Cerebellar cortex (tissue), 1 donor: Measurements from ENCODE around the gene TNFRSF18.
A peak's percentile ranks its signal among the peaks of the same experiment; 100 is the strongest.
"Not testable (repeated sequence)": the region's sequence is repeated elsewhere in the genome, so short reads cannot be mapped to it uniquely, and the experiment has no call there.

Source experiments
- DNase-seq: peaks from one replicate; pipeline ENCODE4 v3.0.0-alpha.2; 2015; ENCODE audit warnings: low spot score

TNFRSF18 gene, protein sequence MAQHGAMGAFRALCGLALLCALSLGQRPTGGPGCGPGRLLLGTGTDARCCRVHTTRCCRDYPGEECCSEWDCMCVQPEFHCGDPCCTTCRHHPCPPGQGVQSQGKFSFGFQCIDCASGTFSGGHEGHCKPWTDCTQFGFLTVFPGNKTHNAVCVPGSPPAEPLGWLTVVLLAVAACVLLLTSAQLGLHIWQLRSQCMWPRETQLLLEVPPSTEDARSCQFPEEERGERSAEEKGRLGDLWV

GRCh38 chr1:1206376-1206965, at the start of gene TNFRSF18:
Gene TNFRSF18 (minus strand): TSS chr1:1206592. CDS start chr1:1206571, 21 bp downstream.
- DNase-seq, result no peak

- no peak for DNase-seq
Measured at GRCh38 chr1:1255611-1256010, 49.2 kb upstream of the TNFRSF18 start.

GRCh38 chr1:1255078-1255477, 48.7 kb upstream of the TNFRSF18 start:
- DNase-seq, result no peak

- no peak for DNase-seq
Measured at GRCh38 chr1:1254667-1254998, 48.2 kb upstream of the TNFRSF18 start.

DNA sequence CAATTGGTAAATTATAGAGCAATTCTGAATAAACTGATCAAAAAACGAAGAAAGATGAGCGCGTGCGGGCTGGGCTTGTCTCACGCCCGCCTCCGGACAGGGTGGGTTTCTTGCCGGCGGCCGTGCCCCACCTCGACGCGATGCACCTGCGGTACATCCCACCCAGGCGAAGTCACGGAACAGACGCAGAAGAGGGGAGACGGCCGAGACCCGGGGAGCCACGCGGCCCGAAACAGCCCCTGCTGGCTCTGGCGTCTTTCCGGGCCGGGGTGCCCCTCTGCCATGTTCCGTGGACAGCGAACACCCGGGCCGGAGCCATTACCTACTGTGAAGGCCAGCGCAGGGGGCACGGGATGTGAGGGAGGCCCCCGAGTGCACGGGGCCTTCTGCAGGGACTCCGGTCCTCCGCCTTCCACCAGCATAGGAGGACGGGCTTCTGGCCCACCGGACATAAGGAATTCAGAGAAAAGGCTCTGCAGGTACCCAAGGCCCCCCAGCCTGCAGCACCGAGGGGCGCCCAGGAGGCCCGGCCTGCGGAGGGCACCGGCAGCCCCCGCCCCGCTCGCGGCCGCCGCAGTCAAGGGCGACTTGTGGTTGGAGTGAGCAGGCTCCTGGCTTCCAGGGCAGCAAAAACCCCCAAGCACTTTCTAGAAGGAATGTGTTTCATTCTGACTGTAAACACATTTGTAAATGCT, 47.7 kb upstream of the TNFRSF18 start:
- no peak for DNase-seq

DNA sequence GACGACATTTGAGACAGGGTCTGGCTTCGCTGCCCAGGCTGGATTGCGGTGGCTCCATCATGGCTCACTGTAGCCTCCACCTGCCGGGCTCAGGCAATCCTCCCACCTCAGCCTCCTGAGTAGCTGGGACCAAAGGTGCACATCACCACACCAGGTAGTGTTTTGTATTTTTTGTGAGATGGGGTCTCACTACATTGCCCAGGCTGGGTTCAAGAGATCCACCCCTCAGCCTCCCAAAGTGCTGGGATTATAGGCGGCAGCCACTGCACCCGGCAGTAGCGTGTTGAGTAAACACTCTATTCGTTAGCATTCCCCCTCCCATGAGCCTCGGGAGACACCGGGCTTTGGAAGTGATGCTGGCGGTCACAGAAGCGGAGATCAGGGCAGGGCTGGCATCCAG, 46.9 kb upstream of the TNFRSF18 start:
- no peak for DNase-seq

DNA sequence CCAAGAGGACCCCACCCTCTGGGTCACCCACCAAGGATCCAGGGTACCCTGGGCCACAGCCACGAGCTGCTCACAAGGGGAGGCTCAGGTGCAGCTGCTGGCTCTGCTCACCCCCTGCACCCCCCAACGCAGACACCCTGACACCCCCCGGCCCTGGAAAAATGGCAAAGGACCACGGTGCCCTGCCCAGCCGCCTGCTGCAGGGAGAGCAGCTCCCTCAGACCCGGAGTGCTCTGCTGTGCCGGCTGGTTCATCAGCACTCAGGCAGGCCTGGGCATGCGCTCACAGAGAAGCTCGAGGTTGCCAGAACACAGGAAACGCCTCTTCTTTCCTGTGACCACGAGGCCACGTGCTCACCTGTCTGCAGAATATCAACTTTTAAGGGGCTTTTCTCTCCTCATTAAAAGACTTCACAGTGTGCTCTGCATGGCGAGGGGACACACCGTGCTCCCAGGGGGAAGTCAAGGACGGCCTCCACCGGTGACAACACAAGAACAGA, 44.4 kb upstream of the TNFRSF18 start:
- DNase-seq, result no peak

DNA sequence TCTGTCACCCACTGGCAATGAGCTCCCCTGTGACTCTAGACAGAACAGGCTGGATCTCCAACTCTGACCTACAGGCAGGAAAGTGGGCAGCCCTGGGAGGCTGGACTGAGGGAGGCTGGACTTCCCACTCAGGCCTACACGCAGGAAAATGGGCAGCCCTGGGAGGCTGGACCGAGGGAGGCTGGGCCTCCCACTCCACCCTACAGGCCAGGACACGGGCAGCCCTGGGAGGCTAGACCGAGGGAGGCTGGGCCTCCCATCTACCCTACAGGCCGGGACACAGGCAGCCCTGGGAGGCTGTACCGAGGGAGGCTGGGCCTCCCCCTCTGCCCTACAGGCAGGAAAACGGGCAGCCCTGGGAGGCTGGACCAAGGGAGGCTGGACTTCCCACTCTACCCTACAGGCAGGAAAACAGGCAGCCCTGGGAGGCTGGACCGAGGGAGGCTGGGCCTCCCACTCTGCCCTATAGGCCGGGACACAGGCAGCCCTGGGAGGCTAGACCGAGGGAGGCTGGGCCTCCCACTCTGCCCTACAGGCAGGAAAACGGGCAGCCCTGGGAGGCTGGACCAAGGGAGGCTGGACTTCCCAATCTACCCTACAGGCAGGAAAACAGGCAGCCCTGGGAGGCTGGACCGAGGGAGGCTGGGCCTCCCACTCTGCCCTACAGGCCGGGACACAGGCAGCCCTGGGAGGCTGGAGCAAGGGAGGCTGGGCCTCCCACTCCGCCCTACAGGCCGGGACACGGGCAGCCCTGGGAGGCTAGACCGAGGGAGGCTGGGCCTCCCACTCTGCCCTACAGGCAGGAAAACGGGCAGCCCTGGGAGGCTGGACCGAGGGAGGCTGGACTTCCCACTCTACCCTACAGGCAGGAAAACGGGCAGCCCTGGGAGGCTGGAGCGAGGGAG, 41.9 kb upstream of the TNFRSF18 start:
- not testable (repeated sequence) for DNase-seq

- no peak for DNase-seq
Measured at GRCh38 chr1:1247341-1247913, 41.0 kb upstream of the TNFRSF18 start.

- DNase-seq, result no peak
Measured at GRCh38 chr1:1246577-1247340, 40.4 kb upstream of the TNFRSF18 start, which contains the start of gene C1QTNF12. Gene C1QTNF12 (minus strand): TSS chr1:1246722. CDS start chr1:1246690, 32 bp downstream.

GRCh38 chr1:1245817-1246576, 39.6 kb upstream of the TNFRSF18 start:
- DNase-seq, result no peak

GRCh38 chr1:1245178-1245816, 38.9 kb upstream of the TNFRSF18 start:
- DNase-seq, result no peak

DNA sequence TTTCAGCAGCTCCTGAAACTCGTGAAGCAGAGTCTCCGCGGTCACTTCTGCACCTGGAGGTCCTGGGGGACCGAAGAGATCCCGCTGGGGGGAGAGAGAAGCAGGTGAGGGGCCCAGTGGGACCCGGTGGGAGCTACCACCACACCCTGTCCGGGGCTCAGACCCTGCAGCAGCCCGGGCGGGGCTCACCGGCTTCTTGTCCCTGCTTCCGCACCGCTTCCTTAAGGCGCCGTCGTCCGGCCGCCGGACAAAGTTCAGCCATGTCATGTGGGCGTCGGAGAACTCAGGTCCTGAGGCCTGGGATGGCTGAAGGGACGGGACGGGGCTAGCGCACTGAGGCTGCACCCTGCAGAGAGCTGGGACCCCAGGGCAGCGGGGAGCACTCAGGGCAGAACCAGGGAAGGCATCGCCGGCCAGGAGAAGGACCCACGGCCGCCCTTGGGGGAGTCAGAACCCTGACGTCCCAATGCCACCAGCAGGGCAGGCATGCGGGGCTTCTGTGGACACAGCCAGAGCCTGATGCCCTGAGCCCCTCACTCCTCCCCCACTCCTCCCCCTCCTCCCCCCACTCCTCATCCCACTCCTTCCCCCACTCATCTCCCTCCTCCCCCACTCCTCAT, 37.9 kb upstream of the TNFRSF18 start:
- DNase-seq, result peak; percentile 43

- DNase-seq, result no peak
Measured at GRCh38 chr1:1243807-1244191, 37.4 kb upstream of the TNFRSF18 start.

DNA sequence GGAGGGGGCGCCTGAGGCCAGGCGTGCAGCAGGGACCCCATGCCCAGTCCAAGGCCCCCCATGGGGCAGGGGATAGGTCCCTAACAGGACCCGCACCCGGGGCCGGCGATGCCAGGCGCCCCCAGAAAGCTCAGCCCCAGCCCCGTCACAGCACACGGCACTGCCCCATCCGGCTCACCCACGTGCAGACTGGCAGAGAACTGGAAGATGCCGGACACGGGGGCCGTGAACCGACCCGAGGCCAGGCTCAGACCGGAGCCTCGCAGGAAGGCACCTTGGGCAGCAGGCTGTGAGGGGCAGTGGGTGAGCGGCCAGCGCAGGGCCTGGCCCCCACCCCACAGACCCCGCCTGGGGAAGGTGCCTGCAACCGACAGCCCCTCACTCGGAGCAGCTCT, 36.9 kb upstream of the TNFRSF18 start:
- DNase-seq, result no peak

DNA sequence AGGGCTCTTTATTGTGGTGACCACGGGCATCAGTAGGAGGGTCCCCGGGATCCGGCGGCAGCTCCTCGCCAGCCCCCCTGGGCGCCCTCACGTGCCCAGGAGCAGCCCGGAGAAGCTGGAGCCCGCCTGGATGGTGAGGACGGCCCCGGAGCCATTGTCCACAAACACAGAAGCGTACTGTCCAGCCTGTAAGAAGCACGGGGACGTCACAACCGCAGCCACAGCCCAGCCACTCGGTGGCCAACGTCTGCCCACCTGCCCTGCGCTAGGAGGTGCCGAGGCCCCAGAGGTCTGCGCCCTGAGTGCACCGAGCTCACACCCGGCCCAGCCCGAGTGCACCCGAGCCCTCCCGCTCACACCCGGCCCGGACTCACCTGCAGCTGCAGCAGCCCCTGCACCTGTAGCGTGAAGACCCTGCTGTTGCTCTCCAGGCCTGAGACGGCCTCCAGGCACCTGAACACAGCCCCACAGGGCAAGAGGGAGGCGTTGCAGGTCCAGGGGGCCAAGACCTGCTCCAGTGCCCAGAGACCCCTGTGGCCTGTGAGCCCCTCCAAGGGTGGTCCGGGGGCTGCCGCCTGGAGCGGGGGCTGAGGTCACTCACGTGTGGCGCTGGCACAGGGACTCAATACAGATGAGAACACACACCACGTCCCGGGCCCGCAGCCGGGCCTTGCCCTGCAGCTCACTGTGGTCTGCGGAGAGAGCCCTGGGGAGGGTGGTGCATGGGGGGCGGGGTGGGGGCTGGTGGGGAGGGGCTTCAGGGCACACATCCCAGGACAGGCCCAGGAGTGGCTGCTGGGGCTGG, 36.3 kb upstream of the TNFRSF18 start:
- no peak for DNase-seq

GRCh38 chr1:1241588-1242219, 35.3 kb upstream of the TNFRSF18 start:
- no peak for DNase-seq
